Amniotic stem cell (primary cell): Measurements from ENCODE around the gene AP1S3.

Experiments used
- DNase-seq: peaks from one replicate; lab custom pipeline; 2025; lab: John Stamatoyannopoulos, UW

Gene AP1S3

GRCh38 chr2:223723954-223724411, 113.4 kb downstream of the AP1S3 start:
- DNase-seq, result no peak

- no peak for DNase-seq
Observed at GRCh38 chr2:223722226-223722625, 115.2 kb downstream of the AP1S3 start.

- DNase-seq, result no peak
Observed at GRCh38 chr2:223721746-223722145, 115.6 kb downstream of the AP1S3 start.

DNA sequence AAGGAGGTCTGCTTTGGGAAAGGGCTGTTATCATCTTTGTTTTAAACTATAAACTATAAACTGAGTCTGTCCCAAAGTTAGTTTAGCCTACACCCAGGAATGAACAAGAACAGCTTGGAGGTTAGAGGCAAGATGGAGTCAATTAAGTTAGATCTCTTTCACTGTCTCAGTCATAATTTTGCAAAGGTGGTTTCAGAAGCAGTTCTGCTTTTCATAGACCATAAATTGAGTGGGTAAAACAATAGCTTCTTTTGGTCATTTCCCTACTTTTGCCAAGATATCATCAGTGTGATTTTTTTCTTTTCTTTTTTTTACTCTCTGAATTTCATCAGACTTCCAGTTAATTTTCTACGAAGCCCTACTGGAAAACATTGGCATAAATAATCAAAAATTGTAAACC, 117.0 kb downstream of the AP1S3 start:
- DNase-seq, result no peak

- DNase-seq, result no peak
Observed at GRCh38 chr2:223712642-223713041, 124.7 kb downstream of the AP1S3 start.

DNA sequence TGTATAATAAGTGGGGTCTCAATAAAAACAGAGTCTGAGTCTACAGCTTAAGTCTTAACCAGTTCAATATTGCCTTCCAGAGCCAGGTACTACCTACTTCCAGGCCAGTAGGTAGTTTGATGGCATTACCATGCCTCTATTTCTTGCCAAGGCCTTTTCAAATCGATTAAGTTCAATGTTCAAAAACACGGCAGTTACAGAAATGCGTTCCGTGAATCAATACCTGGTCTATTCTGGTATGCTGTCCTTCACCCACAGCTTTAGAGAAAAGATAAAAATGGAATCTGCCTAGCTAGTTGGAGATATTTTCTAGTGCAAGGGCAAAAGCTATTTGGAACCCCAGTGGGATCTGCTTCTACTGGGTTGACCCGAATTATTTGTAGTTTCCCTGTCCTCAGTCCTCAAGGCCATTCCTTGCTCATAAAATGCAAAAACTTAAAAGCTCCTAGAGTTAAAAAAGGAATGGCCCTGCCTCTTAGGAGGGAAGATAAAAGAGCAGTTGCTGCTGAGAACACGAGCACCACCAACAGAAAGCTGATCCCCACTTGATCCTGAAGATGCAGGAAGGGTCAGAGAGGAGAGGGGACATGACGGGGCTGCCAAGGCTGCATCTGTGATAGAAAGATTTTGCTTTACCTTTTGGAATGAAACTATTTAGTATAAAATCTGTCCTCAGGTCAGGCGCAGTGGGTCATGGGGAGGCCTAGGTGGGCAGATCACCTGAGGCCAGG, 125.6 kb downstream of the AP1S3 start:
- DNase-seq, result no peak
